ENCODE measurements around the gene METTL13.

DNA sequence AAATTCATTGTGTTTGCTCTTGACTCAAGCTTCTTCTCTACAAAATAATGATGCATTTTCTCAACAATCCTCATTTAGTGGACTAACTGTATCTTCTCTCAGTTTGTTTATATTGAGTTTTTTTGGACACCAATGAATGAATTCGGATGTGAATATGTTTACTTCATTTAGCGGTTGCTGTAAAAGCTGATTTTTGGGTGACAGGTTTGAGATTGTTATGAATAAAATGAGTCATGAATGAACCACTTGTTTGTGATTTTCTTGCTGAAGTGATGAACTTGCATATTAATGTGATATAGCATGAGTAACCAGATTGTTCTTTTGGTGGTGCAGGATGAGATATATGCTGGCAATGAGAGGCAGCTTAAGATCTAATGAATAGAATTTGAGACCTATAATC is 62.9 kb downstream of the METTL13 start:
- TF ChIP-seq MYC (IDR thresholded peaks at IDR 0.05; ENCODE audit: borderline replicate concordance, low read length) (no peak), CHD2 (IDR thresholded peaks at IDR 0.05; ENCODE audit: low read length, partially characterized antibody) (no peak), MAFK (IDR thresholded peaks at IDR 0.05; ENCODE audit: partially characterized antibody) (no peak), HOXA7 (CRISPR knock-in tag; IDR thresholded peaks at IDR 0.05) (no peak), POLR2A (IDR thresholded peaks at IDR 0.05; ENCODE audit: low read length) (no peak), RNF2 (IDR thresholded peaks at IDR 0.05; ENCODE audit: borderline replicate concordance, low read depth) (no peak), EP300 (IDR thresholded peaks at IDR 0.05) (no peak), RFX5 (IDR thresholded peaks at IDR 0.05) (no peak), POLR2AphosphoS2 (conservative IDR thresholded peaks at IDR 0.05; ENCODE audit: low read length) (no peak)
- TF ChIP-seq, protein P1, sequence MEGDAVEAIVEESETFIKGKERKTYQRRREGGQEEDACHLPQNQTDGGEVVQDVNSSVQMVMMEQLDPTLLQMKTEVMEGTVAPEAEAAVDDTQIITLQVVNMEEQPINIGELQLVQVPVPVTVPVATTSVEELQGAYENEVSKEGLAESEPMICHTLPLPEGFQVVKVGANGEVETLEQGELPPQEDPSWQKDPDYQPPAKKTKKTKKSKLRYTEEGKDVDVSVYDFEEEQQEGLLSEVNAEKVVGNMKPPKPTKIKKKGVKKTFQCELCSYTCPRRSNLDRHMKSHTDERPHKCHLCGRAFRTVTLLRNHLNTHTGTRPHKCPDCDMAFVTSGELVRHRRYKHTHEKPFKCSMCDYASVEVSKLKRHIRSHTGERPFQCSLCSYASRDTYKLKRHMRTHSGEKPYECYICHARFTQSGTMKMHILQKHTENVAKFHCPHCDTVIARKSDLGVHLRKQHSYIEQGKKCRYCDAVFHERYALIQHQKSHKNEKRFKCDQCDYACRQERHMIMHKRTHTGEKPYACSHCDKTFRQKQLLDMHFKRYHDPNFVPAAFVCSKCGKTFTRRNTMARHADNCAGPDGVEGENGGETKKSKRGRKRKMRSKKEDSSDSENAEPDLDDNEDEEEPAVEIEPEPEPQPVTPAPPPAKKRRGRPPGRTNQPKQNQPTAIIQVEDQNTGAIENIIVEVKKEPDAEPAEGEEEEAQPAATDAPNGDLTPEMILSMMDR (IDR thresholded peaks at IDR 0.05) = no peak
- TF ChIP-seq, protein P2, sequence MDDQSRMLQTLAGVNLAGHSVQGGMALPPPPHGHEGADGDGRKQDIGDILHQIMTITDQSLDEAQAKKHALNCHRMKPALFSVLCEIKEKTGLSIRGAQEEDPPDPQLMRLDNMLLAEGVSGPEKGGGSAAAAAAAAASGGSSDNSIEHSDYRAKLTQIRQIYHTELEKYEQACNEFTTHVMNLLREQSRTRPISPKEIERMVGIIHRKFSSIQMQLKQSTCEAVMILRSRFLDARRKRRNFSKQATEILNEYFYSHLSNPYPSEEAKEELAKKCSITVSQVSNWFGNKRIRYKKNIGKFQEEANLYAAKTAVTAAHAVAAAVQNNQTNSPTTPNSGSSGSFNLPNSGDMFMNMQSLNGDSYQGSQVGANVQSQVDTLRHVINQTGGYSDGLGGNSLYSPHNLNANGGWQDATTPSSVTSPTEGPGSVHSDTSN (IDR thresholded peaks at IDR 0.05) = no peak
